ENCODE measurements around the gene SSNA1. TPM values are rescaled to one million over a fixed set of nuclear protein-coding genes. Genes with fewer than 3 reads are reported as not detected.

SSNA1 gene
- 57.4 and 58.1 TPM in 2 replicates for total RNA-seq
- long read RNA-seq, transcript SSNA1-201 (3 exons, 896 nt) = major isoform, 15 of 16 reads
- long read RNA-seq, partial matches to known transcripts = 0 of 16 reads
- long read RNA-seq, other reads (novel, unspliced or antisense) = 1 of 16 reads

DNA sequence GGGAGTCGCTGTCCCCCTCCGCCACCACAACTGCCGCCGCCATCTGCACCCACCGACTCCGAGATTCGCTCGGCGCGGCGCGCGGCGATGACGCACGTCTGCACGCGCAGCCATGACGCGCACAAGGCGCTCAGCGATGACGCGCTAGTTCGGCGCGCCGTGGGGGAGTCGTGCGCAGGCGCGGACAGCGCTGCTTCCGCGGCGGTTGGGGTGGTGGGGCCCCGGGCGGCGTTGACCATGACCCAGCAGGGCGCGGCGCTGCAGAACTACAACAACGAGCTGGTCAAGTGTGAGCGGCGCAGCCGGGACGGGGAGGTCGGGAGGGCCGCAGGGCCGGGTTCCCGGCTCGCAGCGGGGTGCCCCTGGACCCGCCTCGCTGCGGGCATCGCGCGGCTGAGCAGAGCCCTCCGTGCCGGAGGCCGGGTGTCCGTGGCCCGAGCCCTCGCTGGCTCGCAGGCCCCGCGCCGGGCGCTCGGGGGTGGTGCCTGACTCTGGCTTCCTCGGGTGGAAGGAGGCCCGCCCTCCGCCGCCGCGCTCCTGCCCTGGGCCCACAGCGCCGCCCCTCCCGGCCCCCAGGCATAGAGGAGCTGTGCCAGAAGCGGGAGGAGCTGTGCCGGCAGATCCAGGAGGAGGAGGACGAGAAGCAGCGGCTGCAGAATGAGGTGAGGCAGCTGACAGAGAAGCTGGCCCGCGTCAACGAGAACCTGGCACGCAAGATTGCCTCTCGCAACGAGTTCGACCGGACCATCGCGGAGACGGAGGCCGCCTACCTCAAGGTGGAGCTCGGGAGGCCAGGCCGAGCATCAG, at the start of gene SSNA1, which contains the start of gene ANAPC2:
SSNA1 (plus strand) TSS at position 187 of the 807 bp plus-strand sequence; CDS start at position 238, 51 bp downstream.
ANAPC2 (minus strand) TSS at position 71 of the 807 bp plus-strand sequence; CDS start at position 43, 28 bp downstream.
- DNase-seq (ENCODE audit: extremely low spot score, unreplicated experiment) = peak; percentile 98
- Mint-ChIP-seq H3K27me3 (ENCODE audit: unreplicated experiment) (no peaks in the 10 kb centered on the region), H3K27ac (ENCODE audit: unreplicated experiment) (peak within 1 kb of the TSS; percentile 95), H3K4me3 (ENCODE audit: unreplicated experiment) (peak within 1 kb of the TSS; percentile 91), H3K9me3 (ENCODE audit: unreplicated experiment) (no peaks in the 10 kb centered on the region), H3K4me1 (ENCODE audit: unreplicated experiment) (peaks cover 35% of the 10 kb centered on the region), H3K36me3 (ENCODE audit: unreplicated experiment) (peaks cover 14% of the 10 kb centered on the region)
- TF ChIP-seq CTCF (IDR thresholded peaks at IDR 0.05) = peak; percentile 41

DNA sequence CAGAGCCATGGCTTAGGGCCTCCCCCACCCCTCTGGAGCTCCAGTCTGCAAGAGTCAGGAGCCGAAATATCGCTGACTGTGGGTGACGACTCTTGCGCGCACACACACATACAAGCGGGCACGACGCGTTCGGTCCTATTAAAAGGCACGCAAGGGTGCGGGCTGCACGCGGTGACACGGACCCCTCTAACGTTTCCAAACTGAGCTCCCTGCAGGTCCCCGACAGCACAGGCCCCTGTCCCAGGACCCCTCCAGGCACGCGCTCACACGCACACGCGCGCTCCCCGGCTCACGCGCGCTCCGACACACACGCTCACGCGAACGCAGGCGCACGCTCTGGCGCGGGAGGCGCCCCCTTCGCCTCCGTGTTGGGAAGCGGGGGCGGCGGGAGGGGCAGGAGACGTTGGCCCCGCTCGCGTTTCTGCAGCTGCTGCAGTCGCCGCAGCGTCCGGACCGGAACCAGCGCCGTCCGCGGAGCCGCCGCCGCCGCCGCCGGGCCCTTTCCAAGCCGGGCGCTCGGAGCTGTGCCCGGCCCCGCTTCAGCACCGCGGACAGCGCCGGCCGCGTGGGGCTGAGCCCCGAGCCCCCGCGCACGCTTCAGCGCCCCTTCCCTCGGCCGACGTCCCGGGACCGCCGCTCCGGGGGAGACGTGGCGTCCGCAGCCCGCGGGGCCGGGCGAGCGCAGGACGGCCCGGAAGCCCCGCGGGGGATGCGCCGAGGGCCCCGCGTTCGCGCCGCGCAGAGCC, 49.6 kb upstream of the SSNA1 start, which contains the start of gene GRIN1:
GRIN1 (plus strand) TSS at position 433 of the 746 bp plus-strand sequence. CDS start 333 bp downstream, outside the sequence.
- Mint-ChIP-seq H3K4me3 (ENCODE audit: unreplicated experiment) (no peak within 1 kb of the TSS), H3K36me3 (ENCODE audit: unreplicated experiment) (no peaks in the 10 kb centered on the region), H3K4me1 (ENCODE audit: unreplicated experiment) (no peaks in the 10 kb centered on the region), H3K27ac (ENCODE audit: unreplicated experiment) (no peak within 1 kb of the TSS), H3K9me3 (ENCODE audit: unreplicated experiment) (no peaks in the 10 kb centered on the region), H3K27me3 (ENCODE audit: unreplicated experiment) (peaks cover 35% of the 10 kb centered on the region)
- DNase-seq (ENCODE audit: extremely low spot score, unreplicated experiment) = peak; percentile 86
- no peak for TF ChIP-seq CTCF (IDR thresholded peaks at IDR 0.05)

DNA sequence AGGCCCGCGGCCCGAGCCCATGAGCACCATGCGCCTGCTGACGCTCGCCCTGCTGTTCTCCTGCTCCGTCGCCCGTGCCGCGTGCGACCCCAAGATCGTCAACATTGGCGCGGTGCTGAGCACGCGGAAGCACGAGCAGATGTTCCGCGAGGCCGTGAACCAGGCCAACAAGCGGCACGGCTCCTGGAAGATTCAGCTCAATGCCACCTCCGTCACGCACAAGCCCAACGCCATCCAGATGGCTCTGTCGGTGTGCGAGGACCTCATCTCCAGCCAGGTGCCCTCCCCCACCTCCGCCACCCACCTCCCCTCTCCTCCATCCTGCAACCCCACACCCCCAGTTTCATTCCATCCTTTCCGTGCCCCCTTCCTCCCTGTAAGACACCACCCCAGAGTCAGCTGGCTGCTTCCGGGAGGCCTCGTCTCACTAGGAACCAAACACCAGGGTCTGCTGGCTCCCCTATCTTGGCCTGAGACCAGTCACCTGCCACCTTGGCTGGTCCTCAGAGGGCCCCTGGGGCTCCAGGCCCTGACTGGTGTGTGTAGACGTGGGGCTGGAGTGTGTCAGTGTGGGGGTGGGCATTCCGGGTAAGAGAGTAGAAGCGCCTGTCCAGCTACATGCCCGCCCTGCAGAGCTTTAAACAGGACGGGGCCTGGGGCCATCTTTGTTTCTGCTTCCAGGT, 48.9 kb upstream of the SSNA1 start:
- Mint-ChIP-seq H3K27me3 (ENCODE audit: unreplicated experiment) (peaks cover 35% of the 10 kb centered on the region), H3K36me3 (ENCODE audit: unreplicated experiment) (no peaks in the 10 kb centered on the region), H3K9me3 (ENCODE audit: unreplicated experiment) (no peaks in the 10 kb centered on the region), H3K27ac (ENCODE audit: unreplicated experiment) (no peak overlapping the region), H3K4me1 (ENCODE audit: unreplicated experiment) (no peaks in the 10 kb centered on the region), H3K4me3 (ENCODE audit: unreplicated experiment) (no peak overlapping the region)
- DNase-seq (ENCODE audit: extremely low spot score, unreplicated experiment) = peak; percentile 79
- no peak for TF ChIP-seq CTCF (IDR thresholded peaks at IDR 0.05)

- Mint-ChIP-seq H3K9me3 (ENCODE audit: unreplicated experiment) (no peaks in the 10 kb centered on the region), H3K27ac (ENCODE audit: unreplicated experiment) (no peak overlapping the region), H3K4me1 (ENCODE audit: unreplicated experiment) (no peaks in the 10 kb centered on the region), H3K4me3 (ENCODE audit: unreplicated experiment) (no peak overlapping the region), H3K27me3 (ENCODE audit: unreplicated experiment) (peaks cover 35% of the 10 kb centered on the region), H3K36me3 (ENCODE audit: unreplicated experiment) (no peaks in the 10 kb centered on the region)
- DNase-seq (ENCODE audit: extremely low spot score, unreplicated experiment) = peak; percentile 77
- no peak for TF ChIP-seq CTCF (IDR thresholded peaks at IDR 0.05)
These were observed 48.1 kb upstream of the SSNA1 start for GRCh38 chr9:137140151-137141012.

All from osteocyte (in vitro differentiated cells).